HG03064 (cell line): ENCODE measurements around the gene CARD16.

Experiments used
- ATAC-seq: cut with Tn5 transposase; IDR thresholded peaks from one replicate; pipeline ENCODE4 v1.9.1; 2021; ENCODE audit warnings: low read depth; ENCODE audit not compliant: unreplicated experiment

Gene CARD16

DNA sequence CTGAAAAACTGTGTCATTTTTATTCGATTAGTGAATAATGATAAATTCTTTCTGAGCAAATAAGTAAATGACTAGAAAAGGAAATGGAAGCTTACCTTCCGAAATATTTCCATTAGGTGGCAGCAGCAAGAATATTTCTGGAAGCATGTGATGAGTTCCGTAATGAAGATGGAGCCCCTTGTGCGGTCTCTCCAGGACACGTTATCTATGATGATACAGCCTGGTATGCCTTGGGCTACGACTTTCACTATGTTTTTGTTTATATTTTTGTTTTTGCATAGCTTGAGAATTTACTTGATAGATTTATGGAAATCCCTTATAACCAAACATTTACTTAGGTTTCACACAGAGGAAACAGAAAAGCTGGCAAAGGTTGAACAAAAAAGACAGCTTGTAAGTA is 47.8 kb downstream of the CARD16 start:
- ATAC-seq: no peak

- ATAC-seq: no peak
Measured at GRCh38 chr11:104995001-104995408, 50.1 kb downstream of the CARD16 start.

DNA sequence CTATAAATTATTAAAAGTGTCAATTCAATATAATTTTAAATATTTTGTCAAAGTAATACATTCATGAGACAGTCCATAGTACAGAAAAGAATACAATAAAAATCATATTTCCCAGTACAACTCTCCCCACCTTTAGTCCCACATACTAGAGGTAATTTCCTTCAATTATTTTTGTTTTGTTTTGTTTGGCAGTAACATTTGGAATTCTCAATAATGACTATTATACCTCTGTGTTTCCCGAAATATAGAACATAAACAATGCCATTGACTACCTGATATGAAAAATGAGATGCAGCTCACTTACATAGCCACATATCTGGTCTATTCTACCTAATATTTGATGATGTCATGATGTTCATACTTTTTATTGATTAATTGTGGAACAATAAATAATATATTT is 52.4 kb downstream of the CARD16 start:
- no peak for ATAC-seq

DNA sequence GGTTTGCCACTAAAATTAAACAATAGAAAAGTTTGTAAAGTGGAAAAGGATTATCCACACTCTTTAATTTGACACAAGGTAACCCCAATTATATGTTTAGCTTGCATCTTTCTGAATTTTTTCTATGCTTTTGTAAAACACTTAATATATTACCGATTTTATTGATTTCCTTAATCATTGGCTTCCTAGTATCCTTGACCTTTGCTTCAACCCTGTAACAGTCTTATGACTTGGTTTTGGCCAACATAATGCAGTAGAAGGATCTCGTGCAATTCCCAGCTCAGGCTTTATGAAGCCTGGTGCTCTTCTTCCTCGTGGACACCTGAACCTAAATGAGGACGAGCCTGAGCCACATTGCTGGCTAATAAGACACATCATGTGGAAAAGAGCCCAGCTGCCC is 53.1 kb downstream of the CARD16 start:
- no peak for ATAC-seq
